ENCODE measurements around the gene HS1BP3.
A peak's percentile ranks its signal among the peaks of the same experiment; 100 is the strongest.

HS1BP3 gene

GRCh38 chr2:20568501-20569463 lies 82.1 kb downstream of the HS1BP3 start:
- H4K20me1 ChIP-seq, result no peaks in the 10 kb centered on the region
- no peak overlapping the region for H3K4me3 ChIP-seq
- H3K27me3 ChIP-seq, result no peaks in the 10 kb centered on the region
- H3K4me1 ChIP-seq, result peaks cover 99% of the 10 kb centered on the region
- H3K9ac ChIP-seq, result no peak overlapping the region; the same call in 1 of the 2 replicates
- no peaks in the 10 kb centered on the region for H3K9me3 ChIP-seq
- peak overlapping the region; percentile 50 for H3K27ac ChIP-seq
- H3K36me3 ChIP-seq, result no peaks in the 10 kb centered on the region
- no peak for TF ChIP-seq Cebpa-rat (IDR thresholded peaks at IDR 0.05)
- H3K4me2 ChIP-seq, result peak overlapping the region; percentile 89

GRCh38 chr2:20567926-20568179 lies 83.0 kb downstream of the HS1BP3 start:
- Histone ChIP-seq H3K9ac (no peak overlapping the region), H3K36me3 (no peaks in the 10 kb centered on the region), H3K4me1 (peaks cover 99% of the 10 kb centered on the region), H3K27ac (peak overlapping the region; percentile 50), H3K4me3 (no peak overlapping the region), H4K20me1 (no peaks in the 10 kb centered on the region), H3K9me3 (no peaks in the 10 kb centered on the region), H3K27me3 (no peaks in the 10 kb centered on the region), H3K4me2 (peak overlapping the region; percentile 89)
- TF ChIP-seq Cebpa-rat (IDR thresholded peaks at IDR 0.05), result no peak

Measured in BLaER1 (cell line).